ENCODE data around the gene GDI2. TPM values are rescaled to one million over a fixed set of nuclear protein-coding genes. Genes with fewer than 3 reads are reported as not detected.
"Not testable (repeated sequence)": the region's sequence is repeated elsewhere in the genome, so short reads cannot be mapped to it uniquely, and the experiment has no call there.

Gene GDI2
- total RNA-seq, 4 donors from 2014 or later, result 194 to 233 (median 210) TPM

- peaks cover 0 to 6% (median 0%) of the 10 kb centered on the region in 4 donors for H3K27me3 ChIP-seq
- WGBS, result 92% methylated on average over 16 of the region's 16 CpGs
- no peaks in the 10 kb centered on the region for H3K4me1 ChIP-seq
- TF ChIP-seq CTCF (IDR thresholded peaks at IDR 0.05) (no peak), POLR2AphosphoS5 (IDR thresholded peaks at IDR 0.05) (no peak), POLR2A (IDR thresholded peaks at IDR 0.05; ENCODE audit: low read depth) (no peak), EP300 (IDR thresholded peaks at IDR 0.05) (no peak)
- no peak overlapping the region for H3K4me3 ChIP-seq
- H3K9me3 ChIP-seq, result no peaks in the 10 kb centered on the region
- intact Hi-C loops (cut with DNase I), result no loop called here
- no peak for DNase-seq (ENCODE audit: extremely low spot score)
- H3K27ac ChIP-seq (replicated peaks in 1 of 4), result no peak overlapping the region
- H3K36me3 ChIP-seq, result no peaks in the 10 kb centered on the region
Observed at GRCh38 chr10:5828725-5829124, 15.5 kb upstream of the GDI2 start.

- Histone ChIP-seq H3K9me3 (no peaks in the 10 kb centered on the region), H3K27ac (replicated peaks in 1 of 4) (no peak overlapping the region), H3K27me3 (peaks cover 0 to 2% (median 0%) of the 10 kb centered on the region in 4 donors), H3K36me3 (no peaks in the 10 kb centered on the region), H3K4me1 (no peaks in the 10 kb centered on the region), H3K4me3 (no peak overlapping the region)
- 83% methylated on average over 6 of the region's 6 CpGs for WGBS
- intact Hi-C loops (cut with DNase I), result no loop called here
- TF ChIP-seq CTCF (IDR thresholded peaks at IDR 0.05) (no peak), POLR2A (IDR thresholded peaks at IDR 0.05; ENCODE audit: low read depth) (no peak), EP300 (IDR thresholded peaks at IDR 0.05) (no peak), POLR2AphosphoS5 (IDR thresholded peaks at IDR 0.05) (no peak)
- DNase-seq (ENCODE audit: extremely low spot score), result no peak
Observed at GRCh38 chr10:5827841-5828240, 14.6 kb upstream of the GDI2 start.

GRCh38 chr10:5826511-5826910 lies 13.3 kb upstream of the GDI2 start:
- DNase-seq (ENCODE audit: extremely low spot score); H3K27ac ChIP-seq (replicated peaks in 1 of 4); intact Hi-C loops (cut with DNase I); H3K27me3 ChIP-seq; H3K36me3 ChIP-seq; H3K4me1 ChIP-seq; H3K4me3 ChIP-seq; H3K9me3 ChIP-seq: not testable (repeated sequence)
- WGBS, result 96% methylated on average over 6 of the region's 6 CpGs

- H3K27me3 ChIP-seq, result no peaks in the 10 kb centered on the region
- no peak for DNase-seq (ENCODE audit: extremely low spot score)
- no peak for TF ChIP-seq EP300 (IDR thresholded peaks at IDR 0.05)
- no peak for TF ChIP-seq POLR2AphosphoS5 (IDR thresholded peaks at IDR 0.05)
- no peak for TF ChIP-seq POLR2A (IDR thresholded peaks at IDR 0.05; ENCODE audit: low read depth)
- H3K4me3 ChIP-seq, result no peak overlapping the region
- no peaks in the 10 kb centered on the region for H3K9me3 ChIP-seq
- H3K27ac ChIP-seq (replicated peaks in 1 of 4), result no peak overlapping the region
- intact Hi-C loops (cut with DNase I), result no loop called here
- WGBS, result 89% methylated on average over 6 of the region's 6 CpGs
- peaks cover 8 to 13% (median 10%) of the 10 kb centered on the region in 4 donors for H3K4me1 ChIP-seq
- no peaks in the 10 kb centered on the region for H3K36me3 ChIP-seq
Observed at GRCh38 chr10:5818894-5819293, 5.7 kb upstream of the GDI2 start.

- no peak overlapping the region for H3K27ac ChIP-seq (replicated peaks in 1 of 4)
- H3K4me1 ChIP-seq, result peaks cover 8 to 14% (median 11%) of the 10 kb centered on the region in 4 donors
- TF ChIP-seq POLR2A (IDR thresholded peaks at IDR 0.05; ENCODE audit: low read depth) (no peak), POLR2AphosphoS5 (IDR thresholded peaks at IDR 0.05) (no peak), EP300 (IDR thresholded peaks at IDR 0.05) (no peak), CTCF (IDR thresholded peaks at IDR 0.05) (no peak)
- intact Hi-C loops (cut with DNase I), result no loop called here
- no peaks in the 10 kb centered on the region for H3K27me3 ChIP-seq
- WGBS, result 90% methylated on average over 2 of the region's 2 CpGs
- DNase-seq (ENCODE audit: extremely low spot score), result no peak
- H3K9me3 ChIP-seq, result no peaks in the 10 kb centered on the region
- H3K4me3 ChIP-seq, result no peak overlapping the region
- H3K36me3 ChIP-seq, result no peaks in the 10 kb centered on the region
Observed at GRCh38 chr10:5818048-5818331, 4.8 kb upstream of the GDI2 start.

GRCh38 chr10:5817322-5818047 lies 4.3 kb upstream of the GDI2 start:
- Histone ChIP-seq H3K27ac (replicated peaks in 1 of 4) (no peak overlapping the region), H3K9me3 (no peaks in the 10 kb centered on the region), H3K4me1 (peaks cover 8 to 14% (median 11%) of the 10 kb centered on the region in 4 donors), H3K27me3 (no peaks in the 10 kb centered on the region), H3K36me3 (no peaks in the 10 kb centered on the region), H3K4me3 (no peak overlapping the region)
- intact Hi-C loops (cut with DNase I), result no loop called here
- WGBS, result 87% methylated on average over 4 of the region's 4 CpGs
- no peak for TF ChIP-seq CTCF (IDR thresholded peaks at IDR 0.05)
- TF ChIP-seq EP300 (IDR thresholded peaks at IDR 0.05), result no peak
- no peak for TF ChIP-seq POLR2A (IDR thresholded peaks at IDR 0.05; ENCODE audit: low read depth)
- no peak for TF ChIP-seq POLR2AphosphoS5 (IDR thresholded peaks at IDR 0.05)
- no peak for DNase-seq (ENCODE audit: extremely low spot score)

Measured in esophagus muscularis mucosa (tissue), 4 donors.